ENCODE results near the gene LRIG1. TPM values are rescaled to one million over a fixed set of nuclear protein-coding genes. Genes with fewer than 3 reads are reported as not detected.

The LRIG1 gene
- total and polyA plus RNA-seq, 10 of the 15 experiments (the other 5 are each of a cell fraction or from before 2014, with no cell fraction given) = 0.84 to 16.4 (median 8.1) TPM

DNA sequence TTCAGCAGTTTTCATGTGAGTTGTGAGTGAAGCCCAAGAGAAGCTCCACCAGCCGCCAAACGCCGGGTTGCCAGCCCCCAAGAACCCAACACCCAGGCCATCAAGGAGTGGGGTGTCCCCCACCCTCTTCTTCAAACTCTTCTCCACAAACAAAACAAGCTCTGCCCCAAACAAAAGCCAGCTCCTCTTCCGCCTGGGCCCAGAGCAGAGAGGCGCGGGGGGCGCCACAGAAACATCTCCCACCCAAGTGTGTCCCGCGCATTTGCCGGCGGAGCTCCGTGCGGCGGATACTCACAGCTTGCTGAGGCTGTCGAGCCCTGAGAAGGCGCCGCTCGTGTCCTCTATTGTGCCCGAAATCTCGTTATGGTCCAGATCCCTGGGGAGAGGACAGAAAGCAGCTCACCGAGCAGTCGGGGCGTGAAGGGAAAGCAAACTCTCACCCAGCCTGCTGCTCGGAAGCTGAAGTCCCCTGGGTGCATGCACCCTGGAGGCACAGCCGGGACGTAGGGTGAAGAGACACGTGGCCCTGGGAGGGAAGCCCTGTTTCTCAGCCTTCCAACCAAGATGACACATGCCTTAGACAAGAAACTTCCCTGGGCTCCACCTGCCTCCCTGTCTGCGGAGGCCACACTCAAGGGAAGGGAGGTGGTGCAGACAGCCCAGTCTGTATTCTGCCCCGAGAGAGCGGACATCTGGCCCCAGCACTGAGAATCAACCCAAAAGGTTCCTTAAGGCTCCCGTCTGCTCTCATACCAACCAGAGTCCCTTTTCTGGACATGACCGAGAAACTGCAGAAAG, 95.7 kb downstream of the LRIG1 start:
- Histone ChIP-seq H3K27me3 (replicated peaks in 1 of 2; ENCODE audit: control insufficient read depth in 2 of 2, insufficient read depth in 2 of 2, low read length in 1 of 2) (no peaks in the 10 kb centered on the region; a peak in 1 of 4 replicates), H4K20me1 (ENCODE audit: control insufficient read depth, insufficient read depth) (no peaks in the 10 kb centered on the region), H3K4me2 (ENCODE audit: control insufficient read depth, insufficient read depth) (no peak overlapping the region), H3K79me2 (ENCODE audit: control insufficient read depth, insufficient read depth, low read length) (no peaks in the 10 kb centered on the region), H3K4me1 (ENCODE audit: control insufficient read depth, insufficient read depth, low read length) (no peaks in the 10 kb centered on the region), H3K36me3 (ENCODE audit: control insufficient read depth in 2 of 2, insufficient read depth in 2 of 2, low read length in 1 of 2) (no peaks in the 10 kb centered on the region; a peak in 1 of 4 replicates), H3K9me3 (replicated peaks; ENCODE audit: control insufficient read depth, insufficient read depth, low read length) (no peaks in the 10 kb centered on the region), H3K9ac (ENCODE audit: control insufficient read depth, insufficient read depth, low read length) (no peak overlapping the region), H3K27ac (ENCODE audit: control insufficient read depth, insufficient read depth) (no peak overlapping the region), H2AFZ (ENCODE audit: control insufficient read depth, low read depth, low read length) (no peak overlapping the region), H3K4me3 (no peak overlapping the region)
- POLR2A ChIA-PET = interaction anchor here (0.5 kb wide), 1 partner anchor 8 kb away, joined by 4 read pairs; no protein-coding TSS in a partner anchor
- FAIRE-seq (no peak), DNase-seq (ENCODE audit: low read depth, low spot score) (no peak), ATAC-seq (no peak)
- SMC1A ChIA-PET (ENCODE audit: uncharacterized antibody, unreplicated experiment) = interaction anchor here (0.7 to 5.3 kb wide), 5 partner anchors 11 to 417 kb away, joined by 3 to 29 read pairs (median 5); no protein-coding TSS in a partner anchor
- no TSS peak for BruUV-seq (replicated peaks)
- in situ Hi-C loops (cut with MboI) (loop anchor here (5.0 kb wide), 1 partner anchor 412 kb away; no protein-coding TSS in a partner anchor), intact Hi-C loops (cut with micrococcal nuclease; ENCODE audit: unreplicated experiment) (loop anchor here (5.0 kb wide), 1 partner anchor 128 kb away; no protein-coding TSS in a partner anchor)
- WGBS (ENCODE audit: insufficient coverage, insufficient replicate concordance, low lambda C conversion rate, missing lambda C conversion rate) = 85% methylated on average over 32 of the region's 32 CpGs
- TF ChIP-seq SMC3 (IDR thresholded peaks at IDR 0.05; ENCODE audit: borderline replicate concordance, low read length) = no peak
- no peak for TF ChIP-seq FOXK2 (IDR thresholded peaks at IDR 0.05)
- TF ChIP-seq FOS (IDR thresholded peaks at IDR 0.05; ENCODE audit: borderline replicate concordance, extremely low read depth, insufficient read length) = no peak
- CTCF ChIA-PET = interaction anchor here (0.7 to 10.7 kb wide), 6 partner anchors 50 to 414 kb away, joined by 3 to 149 read pairs (median 4); no protein-coding TSS in a partner anchor
- RAD21 ChIA-PET (ENCODE audit: unreplicated experiment) = interaction anchor here (1.4 kb wide), 1 partner anchor 414 kb away, joined by 3 read pairs; no protein-coding TSS in a partner anchor

DNA sequence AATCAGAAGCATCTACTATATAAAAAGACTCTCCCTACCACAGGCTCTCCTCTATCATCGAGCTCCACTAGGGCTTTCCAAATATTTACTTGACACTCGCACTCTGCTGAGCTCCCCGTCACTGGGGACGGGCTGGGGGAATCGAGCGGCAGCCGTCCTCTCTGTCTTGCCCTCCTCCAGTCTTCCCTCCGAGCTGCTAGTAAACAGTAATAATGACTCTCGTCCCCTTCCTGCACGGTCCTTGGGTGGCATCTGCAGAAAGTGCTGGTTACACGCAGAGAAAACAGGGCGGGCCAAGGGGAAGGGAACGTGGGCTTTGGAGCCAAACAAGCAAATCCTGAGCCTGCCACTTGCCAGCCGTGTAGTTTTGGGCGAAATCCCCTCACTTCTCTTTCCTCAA, 96.6 kb downstream of the LRIG1 start:
- no peak for FAIRE-seq
- Histone ChIP-seq H3K4me2 (ENCODE audit: control insufficient read depth, insufficient read depth) (no peak overlapping the region), H4K20me1 (ENCODE audit: control insufficient read depth, insufficient read depth) (no peaks in the 10 kb centered on the region), H3K4me3 (no peak overlapping the region), H2AFZ (ENCODE audit: control insufficient read depth, low read depth, low read length) (no peak overlapping the region), H3K27ac (ENCODE audit: control insufficient read depth, insufficient read depth) (no peak overlapping the region), H3K79me2 (ENCODE audit: control insufficient read depth, insufficient read depth, low read length) (no peaks in the 10 kb centered on the region), H3K36me3 (ENCODE audit: control insufficient read depth in 2 of 2, insufficient read depth in 2 of 2, low read length in 1 of 2) (no peaks in the 10 kb centered on the region; a peak in 1 of 4 replicates), H3K4me1 (ENCODE audit: control insufficient read depth, insufficient read depth, low read length) (no peaks in the 10 kb centered on the region), H3K9me3 (replicated peaks; ENCODE audit: control insufficient read depth, insufficient read depth, low read length) (no peaks in the 10 kb centered on the region), H3K27me3 (replicated peaks in 1 of 2; ENCODE audit: control insufficient read depth in 2 of 2, insufficient read depth in 2 of 2, low read length in 1 of 2) (no peaks in the 10 kb centered on the region; a peak in 1 of 4 replicates), H3K9ac (ENCODE audit: control insufficient read depth, insufficient read depth, low read length) (no peak overlapping the region)
- ChIA-PET SMC1A (ENCODE audit: uncharacterized antibody, unreplicated experiment) (interaction anchor here (0.7 to 5.3 kb wide), 5 partner anchors 10 to 414 kb away, joined by 3 to 29 read pairs (median 5); no protein-coding TSS in a partner anchor), RAD21 (ENCODE audit: unreplicated experiment) (interaction anchor here (1.0 to 1.4 kb wide), 2 partner anchors 79 to 415 kb away, joined by 3 read pairs; no protein-coding TSS in a partner anchor), POLR2A (no interaction called here), CTCF (interaction anchor here (0.9 to 10.7 kb wide), 6 partner anchors 11 to 415 kb away, joined by 3 to 149 read pairs (median 4); no protein-coding TSS in a partner anchor)
- no peak for TF ChIP-seq HDAC6 (IDR thresholded peaks at IDR 0.05; ENCODE audit: unreplicated experiment)
- TF ChIP-seq, protein P1, sequence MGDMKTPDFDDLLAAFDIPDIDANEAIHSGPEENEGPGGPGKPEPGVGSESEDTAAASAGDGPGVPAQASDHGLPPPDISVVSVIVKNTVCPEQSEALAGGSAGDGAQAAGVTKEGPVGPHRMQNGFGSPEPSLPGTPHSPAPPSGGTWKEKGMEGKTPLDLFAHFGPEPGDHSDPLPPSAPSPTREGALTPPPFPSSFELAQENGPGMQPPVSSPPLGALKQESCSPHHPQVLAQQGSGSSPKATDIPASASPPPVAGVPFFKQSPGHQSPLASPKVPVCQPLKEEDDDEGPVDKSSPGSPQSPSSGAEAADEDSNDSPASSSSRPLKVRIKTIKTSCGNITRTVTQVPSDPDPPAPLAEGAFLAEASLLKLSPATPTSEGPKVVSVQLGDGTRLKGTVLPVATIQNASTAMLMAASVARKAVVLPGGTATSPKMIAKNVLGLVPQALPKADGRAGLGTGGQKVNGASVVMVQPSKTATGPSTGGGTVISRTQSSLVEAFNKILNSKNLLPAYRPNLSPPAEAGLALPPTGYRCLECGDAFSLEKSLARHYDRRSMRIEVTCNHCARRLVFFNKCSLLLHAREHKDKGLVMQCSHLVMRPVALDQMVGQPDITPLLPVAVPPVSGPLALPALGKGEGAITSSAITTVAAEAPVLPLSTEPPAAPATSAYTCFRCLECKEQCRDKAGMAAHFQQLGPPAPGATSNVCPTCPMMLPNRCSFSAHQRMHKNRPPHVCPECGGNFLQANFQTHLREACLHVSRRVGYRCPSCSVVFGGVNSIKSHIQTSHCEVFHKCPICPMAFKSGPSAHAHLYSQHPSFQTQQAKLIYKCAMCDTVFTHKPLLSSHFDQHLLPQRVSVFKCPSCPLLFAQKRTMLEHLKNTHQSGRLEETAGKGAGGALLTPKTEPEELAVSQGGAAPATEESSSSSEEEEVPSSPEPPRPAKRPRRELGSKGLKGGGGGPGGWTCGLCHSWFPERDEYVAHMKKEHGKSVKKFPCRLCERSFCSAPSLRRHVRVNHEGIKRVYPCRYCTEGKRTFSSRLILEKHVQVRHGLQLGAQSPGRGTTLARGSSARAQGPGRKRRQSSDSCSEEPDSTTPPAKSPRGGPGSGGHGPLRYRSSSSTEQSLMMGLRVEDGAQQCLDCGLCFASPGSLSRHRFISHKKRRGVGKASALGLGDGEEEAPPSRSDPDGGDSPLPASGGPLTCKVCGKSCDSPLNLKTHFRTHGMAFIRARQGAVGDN (IDR thresholded peaks at IDR 0.05) = no peak
- TF ChIP-seq, protein P2, sequence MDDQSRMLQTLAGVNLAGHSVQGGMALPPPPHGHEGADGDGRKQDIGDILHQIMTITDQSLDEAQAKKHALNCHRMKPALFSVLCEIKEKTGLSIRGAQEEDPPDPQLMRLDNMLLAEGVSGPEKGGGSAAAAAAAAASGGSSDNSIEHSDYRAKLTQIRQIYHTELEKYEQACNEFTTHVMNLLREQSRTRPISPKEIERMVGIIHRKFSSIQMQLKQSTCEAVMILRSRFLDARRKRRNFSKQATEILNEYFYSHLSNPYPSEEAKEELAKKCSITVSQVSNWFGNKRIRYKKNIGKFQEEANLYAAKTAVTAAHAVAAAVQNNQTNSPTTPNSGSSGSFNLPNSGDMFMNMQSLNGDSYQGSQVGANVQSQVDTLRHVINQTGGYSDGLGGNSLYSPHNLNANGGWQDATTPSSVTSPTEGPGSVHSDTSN (IDR thresholded peaks at IDR 0.05; ENCODE audit: insufficient replicate concordance, low read depth, low read length) = no peak
- no peak for TF ChIP-seq BCL11A (IDR thresholded peaks at IDR 0.05; ENCODE audit: low read depth, low read length)
- TF ChIP-seq ZNF217 (IDR thresholded peaks at IDR 0.05) = no peak
- intact Hi-C loops (cut with micrococcal nuclease; ENCODE audit: unreplicated experiment) (no loop called here), in situ Hi-C loops (cut with MboI) (no loop called here)
- no peak for DNase-seq (ENCODE audit: low read depth, low spot score)
- WGBS (ENCODE audit: insufficient coverage, insufficient replicate concordance, low lambda C conversion rate, missing lambda C conversion rate) = 68% methylated on average over 15 of the region's 15 CpGs
- no TSS peak for BruUV-seq (replicated peaks)
- no peak for ATAC-seq
